H4 (cell line): ENCODE data around the gene OMD. TPM values are rescaled to one million over a fixed set of nuclear protein-coding genes. Genes with fewer than 3 reads are reported as not detected.

Source experiments
- DNase-seq: peaks from one replicate; pipeline ENCODE4 v3.0.0-alpha.2; 2015; ENCODE audit warnings: low spot score
- total RNA-seq: library from RNA; depleted of rRNA; stranded (reverse); fragments of >200 nt; shearing (Covaris generic); gene quantifications from 2 replicates; pipeline ENCODE4 v1.2.3, GENCODE V29; 2014; rRNA removed

The OMD gene
- total RNA-seq, 1 experiment from 2014 or later: 0.21 TPM

DNA sequence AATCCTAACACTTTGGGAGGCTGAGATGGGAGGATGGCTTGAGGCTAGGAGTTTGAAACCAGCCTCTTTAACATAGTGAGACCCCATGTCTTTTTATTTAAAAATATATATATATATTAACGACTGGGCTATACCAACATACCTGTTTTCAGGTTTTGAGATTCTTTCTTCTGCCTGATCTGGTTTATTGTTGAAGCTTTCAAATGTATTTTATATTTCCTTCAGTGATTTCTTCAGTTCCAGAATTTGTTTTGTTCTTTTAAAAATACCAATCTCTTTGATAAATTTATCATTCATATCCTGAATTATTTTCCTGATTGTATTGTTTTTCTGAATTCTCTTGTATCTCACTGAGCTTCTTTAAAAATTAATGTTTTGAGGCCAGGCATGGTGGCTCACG, 51.1 kb downstream of the OMD start:
- no peak for DNase-seq

DNA sequence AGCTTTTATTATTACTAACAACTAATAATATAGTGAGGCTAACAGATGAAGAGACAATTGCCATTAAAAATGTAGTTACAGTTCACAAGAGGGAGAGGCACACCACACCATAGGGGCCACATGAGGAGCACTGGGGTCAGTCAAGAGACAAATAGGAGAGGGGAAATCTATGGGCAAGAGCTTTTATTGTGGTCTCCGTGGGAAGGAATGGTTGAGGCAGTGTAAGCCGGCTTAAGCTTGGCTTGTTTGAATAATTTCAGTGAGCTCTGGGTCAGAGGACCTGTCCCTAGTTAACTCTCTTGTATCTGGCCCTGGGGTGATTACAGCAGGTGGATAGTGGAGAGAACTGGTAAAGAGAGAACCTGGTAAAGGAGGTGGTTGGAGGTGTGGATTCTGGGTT, 55.2 kb downstream of the OMD start:
- DNase-seq: no peak

Other genes with a start within 250 kb of the OMD start
- gene IARS1, start 130.8 kb downstream of the OMD start, total RNA-seq: 166 and 199 TPM in 2 replicates
- gene NOL8, start 99.1 kb downstream of the OMD start, total RNA-seq: 10.7 and 11.0 TPM in 2 replicates
- gene CENPP, start 98.5 kb downstream of the OMD start, total RNA-seq: 2.3 and 9.6 TPM in 2 replicates
- gene OGN, start 19.9 kb downstream of the OMD start, total RNA-seq: not detected in 2 replicates
- gene ASPN, start 58.0 kb upstream of the OMD start, total RNA-seq: not detected in 2 replicates
- gene ECM2, start 111.5 kb upstream of the OMD start, total RNA-seq: 2.0 and 5.2 TPM in 2 replicates
- 6.1 and 12.8 TPM in 2 replicates for gene IPPK, start 245.7 kb upstream of the OMD start, total RNA-seq